Left colon (tissue), 2 donors: ENCODE measurements around the gene FLNC. TPM values are rescaled to one million over a fixed set of nuclear protein-coding genes. Genes with fewer than 3 reads are reported as not detected.
A peak's percentile ranks its signal among the peaks of the same experiment; 100 is the strongest.

Source experiments
- ATAC-seq: fragments of 200-7000 bp; cut with Tn5 transposase; one replicate; pipeline ENCODE4 v1.9.1; 2020; ENCODE audit warnings: mild to moderate bottlenecking, moderate library complexity
- DNase-seq, 2 donors: peaks; one replicate each; pipeline ENCODE4 v3.0.0-alpha.2; 2020
- intact Hi-C, 2 donors: fragments of 100-400 bp; cut with DNase I in 1 of 2; cut with micrococcal nuclease in 1 of 2; formaldehyde crosslinking; loops; one replicate each; pipeline versions ENCODE4 v1.11.2 to v1.14.0; 2022; cut with DNase I, micrococcal nuclease
- total RNA-seq, 2 donors: library from RNA; stranded (reverse); fragmentation: NEBNext Ultra II Directional; extraction: Animal tissue kit (Norgen Biotek cat#: 25700); gene quantifications; one replicate each; pipeline ENCODE4 v1.2.1, GENCODE V29; 2021
- donor health status: DM: no; HTN: no; CAD: no.
- donor health status: DM: yes; HTN: yes; CAD: no.

Gene FLNC
- total RNA-seq, 2 donors from 2014 or later, result 2.4 to 41.4 TPM

DNA sequence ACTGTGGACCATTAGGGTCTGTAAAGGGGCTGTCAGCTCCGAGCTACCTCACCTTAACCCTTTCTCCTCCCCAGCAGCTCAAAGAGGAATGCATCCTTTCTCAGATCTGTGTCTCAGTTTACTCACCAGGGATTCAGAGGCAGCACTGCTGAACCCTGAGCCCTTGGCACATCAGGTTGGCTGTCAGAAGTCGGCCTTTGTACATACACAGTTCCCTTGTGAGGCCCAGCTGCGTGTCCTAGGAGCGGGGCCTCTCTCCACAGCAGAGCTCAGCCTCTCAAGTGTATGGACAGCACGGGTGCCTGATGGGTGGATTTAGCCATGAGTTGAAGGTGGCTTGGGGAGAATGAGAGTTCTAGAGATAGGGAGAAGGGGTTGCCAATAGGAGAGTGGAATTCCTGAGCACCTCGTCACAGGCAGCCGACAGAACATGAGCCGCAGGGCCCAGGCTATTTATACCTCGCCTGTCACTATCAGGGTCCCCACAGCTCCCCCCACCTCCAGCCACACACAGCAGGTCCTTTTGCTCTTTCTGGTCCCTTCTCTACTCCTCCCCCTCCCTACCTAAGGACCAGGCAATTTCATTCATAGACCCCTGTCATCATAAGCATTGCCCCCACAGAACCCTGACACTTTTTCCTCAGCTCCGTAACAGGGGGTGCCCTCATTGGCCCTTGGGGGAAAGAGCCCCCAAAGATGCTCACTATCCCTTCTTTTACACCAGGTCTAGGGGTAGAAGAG is 2.1 kb upstream of the FLNC start:
- DNase-seq (no peak), ATAC-seq (no peak)
- intact Hi-C loops, result no loop called here

DNA sequence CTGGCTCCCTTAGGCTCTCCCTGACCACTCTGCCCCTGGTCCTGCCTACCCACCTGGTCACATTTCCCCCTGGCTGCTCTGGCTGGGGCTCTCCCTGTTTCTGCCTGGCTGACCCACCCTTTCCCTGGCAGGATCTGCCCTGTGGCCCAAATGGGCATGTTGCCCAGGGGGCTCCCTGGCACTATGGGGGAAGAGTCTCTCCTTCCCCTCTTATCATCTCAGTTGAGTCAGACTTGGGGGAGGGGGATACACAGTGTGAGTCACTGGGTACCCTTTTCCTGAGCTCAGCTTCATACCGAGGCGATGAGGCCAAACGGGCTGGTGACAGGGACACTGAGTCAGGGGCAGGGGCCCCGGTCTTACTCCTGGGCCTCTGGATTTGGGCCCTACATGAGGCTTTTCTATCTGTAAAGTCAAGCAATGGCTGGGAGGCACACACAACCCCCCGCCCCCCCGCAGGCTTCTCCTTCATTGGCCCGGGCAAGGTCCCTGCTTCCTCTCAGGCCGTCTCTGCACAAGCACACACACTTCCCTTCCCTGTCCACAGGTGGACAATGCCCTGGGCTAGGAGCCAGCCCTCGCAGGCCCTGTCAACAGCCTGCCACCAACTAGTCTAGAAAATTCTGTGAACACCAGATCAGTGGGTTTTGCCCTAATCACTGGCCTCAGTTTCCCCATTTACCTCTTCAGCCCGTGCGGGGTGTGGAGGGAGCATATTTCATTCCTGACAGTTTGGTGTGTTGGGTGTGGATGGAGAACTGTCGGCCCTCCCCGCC is 627 bp upstream of the FLNC start:
- intact Hi-C loops, result no loop called here
- ATAC-seq, result no peak
- DNase-seq, result no peak

DNA sequence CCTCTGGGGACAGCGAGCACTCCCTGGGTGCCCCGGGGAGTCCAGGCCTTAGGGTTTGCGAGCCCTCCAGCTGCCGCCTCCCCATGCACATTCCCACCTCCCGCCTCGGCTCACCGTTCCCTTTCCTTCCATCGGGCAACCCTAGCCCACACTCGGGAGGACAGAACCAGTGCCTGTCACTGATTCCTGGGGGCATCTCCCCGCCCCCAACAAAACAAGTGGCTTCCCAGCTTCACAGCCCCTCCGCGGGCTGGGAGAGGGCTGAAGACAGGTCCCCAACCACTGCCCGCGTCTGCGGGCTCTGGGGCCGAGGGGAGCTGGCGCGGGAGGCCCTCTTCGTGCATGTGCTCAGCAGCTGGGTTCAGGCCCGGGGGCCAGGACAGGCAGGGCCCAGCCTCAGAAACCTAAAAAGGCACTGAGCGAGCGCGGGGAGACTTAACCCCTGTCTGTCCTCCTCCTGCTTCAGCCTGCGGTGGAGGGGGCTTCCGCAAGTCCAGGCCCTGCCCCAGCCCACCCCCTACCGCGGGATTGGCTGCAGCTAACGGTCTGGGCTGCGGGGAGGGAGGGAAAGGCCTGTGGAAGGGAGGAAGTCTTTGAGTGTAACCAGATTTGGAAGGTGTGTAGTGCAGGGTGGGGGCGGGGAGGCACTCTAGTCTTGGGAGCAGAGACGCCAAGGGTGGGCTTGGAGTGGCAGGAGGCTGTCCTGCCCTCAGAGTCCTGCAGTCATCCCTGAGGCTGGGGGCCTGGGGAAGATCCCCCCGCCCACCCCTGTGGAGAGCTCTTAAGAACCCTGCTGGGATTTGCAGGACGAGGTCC is 1.2 kb downstream of the FLNC start:
- DNase-seq (peak in 1 of 2 donors; percentile 83), ATAC-seq (peak; percentile 28)
- intact Hi-C loops, result no loop called here

DNA sequence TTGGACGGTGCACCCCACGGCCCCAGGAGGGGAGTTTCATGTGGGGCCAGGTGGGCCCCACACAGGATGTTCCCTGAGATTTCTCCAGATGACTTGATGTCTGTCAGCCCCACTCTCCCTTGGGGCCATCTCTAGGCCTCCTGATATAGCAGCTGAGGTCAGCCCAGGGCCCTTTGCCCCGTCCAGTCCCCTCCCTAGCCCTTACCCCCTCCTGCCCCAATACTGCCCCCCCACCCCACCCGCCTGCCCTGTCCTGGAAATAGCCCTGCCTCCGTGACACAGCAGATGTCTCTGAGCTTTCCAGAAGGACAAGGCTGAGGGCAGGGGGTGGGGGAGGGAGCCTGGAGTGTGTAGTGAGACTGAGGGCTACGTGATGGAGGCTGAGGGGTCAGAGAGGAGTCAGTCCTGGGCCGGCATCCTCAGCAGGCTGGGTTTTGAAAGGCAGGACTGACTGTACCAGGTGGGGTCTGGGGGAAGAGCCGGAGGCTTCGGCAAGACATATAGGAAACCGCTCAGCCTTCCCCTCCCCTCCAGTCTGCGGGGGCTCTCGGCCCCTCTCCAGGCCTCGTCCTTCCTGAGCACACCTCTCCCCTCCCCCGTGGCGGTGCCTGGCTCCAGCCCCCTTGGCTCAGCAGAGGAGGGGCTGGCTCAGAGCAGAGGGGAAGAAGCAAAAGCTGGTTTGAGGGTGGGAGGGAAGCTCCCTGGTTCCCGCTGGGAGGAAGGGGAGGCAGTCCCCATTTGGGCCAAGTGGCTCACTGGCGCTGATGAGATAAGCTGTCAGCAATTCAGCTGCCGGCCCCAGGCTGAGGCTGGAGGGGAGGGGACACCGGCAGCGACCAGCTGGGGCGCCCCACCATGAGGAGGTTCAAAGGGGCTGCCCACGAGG is 2.0 kb downstream of the FLNC start:
- DNase-seq (no peak), ATAC-seq (no peak)
- intact Hi-C loops, result no loop called here

DNA sequence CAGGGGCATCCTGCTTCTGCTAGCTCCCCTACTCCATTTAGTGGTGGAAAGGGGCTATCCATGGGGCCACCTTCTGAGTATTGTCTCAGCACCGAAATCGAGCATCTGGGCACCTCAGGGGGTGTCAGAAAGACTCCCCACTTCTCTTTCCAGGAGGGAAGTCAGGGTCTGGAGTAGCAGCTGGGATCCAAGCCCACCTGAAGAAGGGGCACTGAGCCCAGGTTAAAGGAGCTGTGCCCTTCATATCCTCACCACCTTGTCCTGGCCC is 2.6 kb downstream of the FLNC start:
- ATAC-seq (no peak), DNase-seq (no peak)
- intact Hi-C loops, result no loop called here

DNA sequence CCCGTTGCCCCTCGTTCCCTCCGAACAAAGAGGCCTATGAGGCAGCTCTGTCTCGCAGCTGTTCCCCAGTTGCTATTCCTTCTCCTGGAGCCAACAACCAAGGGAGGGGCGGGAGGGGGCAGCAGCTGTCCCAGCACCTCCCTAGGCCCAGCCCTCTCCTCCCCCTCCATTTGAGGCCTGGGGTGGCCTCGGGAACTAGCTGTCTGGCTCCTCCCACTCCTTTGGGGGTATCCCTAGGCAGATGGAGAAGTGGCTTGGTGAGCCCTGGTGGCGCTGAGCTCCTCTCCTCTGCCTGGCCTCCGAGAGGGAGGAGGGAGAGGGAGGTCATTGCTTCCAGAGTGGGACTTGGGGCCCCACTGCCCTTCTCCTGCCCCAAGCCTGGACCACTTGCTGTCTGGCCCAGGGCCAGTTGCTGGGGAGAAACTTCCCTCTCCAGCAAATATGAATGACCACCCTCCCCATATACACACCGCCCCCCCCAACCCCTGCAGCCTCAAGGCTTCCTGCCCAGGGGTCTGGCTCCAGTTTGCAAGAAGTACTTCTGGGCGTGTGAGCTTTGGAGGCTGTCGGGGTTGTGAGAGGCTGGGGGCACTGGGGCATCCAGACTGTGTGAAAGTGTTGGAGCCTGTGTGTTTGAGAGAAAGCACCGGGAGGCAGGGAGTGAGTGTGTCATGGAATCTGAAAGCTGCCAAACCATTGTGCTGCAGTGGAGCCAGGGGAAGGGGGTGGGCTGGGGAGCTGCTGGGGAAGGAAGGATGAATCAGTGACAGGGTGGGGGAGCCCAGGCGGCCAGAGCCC is 3.1 kb downstream of the FLNC start:
- DNase-seq (peak in 1 of 2 donors; percentile 81), ATAC-seq (peak; percentile 4)
- intact Hi-C loops, result no loop called here

DNA sequence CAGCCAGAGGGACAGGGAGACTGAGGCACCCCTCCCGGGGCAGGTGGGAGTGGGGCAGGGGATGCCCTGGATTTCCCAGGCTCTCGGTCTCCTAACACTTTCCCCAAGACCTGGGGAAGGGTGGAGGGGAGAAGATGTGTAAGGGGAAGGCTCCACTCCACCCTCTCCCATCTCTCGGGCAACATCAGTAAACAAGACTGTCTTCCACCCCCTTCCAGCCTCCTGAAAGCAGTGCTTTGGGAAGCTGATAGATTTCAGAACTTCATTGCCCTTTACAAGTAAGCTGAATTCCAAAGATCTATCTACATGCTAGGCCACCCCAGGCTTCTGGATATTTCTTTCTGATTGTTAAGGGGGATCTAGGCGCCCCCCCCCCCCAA is 3.7 kb downstream of the FLNC start:
- DNase-seq (no peak), ATAC-seq (no peak)
- intact Hi-C loops, result no loop called here

DNA sequence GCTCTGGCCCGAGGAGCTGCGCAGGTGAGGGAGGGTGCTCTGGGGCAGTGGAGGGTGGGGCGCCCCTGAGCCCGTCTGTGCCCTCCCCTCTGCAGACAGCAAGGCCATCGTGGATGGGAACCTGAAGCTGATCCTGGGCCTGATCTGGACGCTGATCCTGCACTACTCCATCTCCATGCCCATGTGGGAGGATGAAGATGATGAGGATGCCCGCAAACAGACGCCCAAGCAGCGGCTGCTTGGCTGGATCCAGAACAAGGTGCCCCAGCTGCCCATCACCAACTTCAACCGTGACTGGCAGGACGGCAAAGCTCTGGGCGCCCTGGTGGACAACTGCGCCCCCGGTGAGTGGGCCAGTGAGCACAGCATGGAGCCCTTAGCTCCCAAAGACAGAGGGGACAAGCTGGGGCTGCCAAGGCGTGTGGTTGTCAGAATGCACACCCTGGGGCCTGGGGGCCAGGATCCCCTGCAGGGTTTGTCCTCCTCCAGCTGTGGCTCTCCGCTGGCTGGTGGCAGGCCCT is 5.1 kb downstream of the FLNC start:
- intact Hi-C loops, result no loop called here
- no peak for DNase-seq
- no peak for ATAC-seq

DNA sequence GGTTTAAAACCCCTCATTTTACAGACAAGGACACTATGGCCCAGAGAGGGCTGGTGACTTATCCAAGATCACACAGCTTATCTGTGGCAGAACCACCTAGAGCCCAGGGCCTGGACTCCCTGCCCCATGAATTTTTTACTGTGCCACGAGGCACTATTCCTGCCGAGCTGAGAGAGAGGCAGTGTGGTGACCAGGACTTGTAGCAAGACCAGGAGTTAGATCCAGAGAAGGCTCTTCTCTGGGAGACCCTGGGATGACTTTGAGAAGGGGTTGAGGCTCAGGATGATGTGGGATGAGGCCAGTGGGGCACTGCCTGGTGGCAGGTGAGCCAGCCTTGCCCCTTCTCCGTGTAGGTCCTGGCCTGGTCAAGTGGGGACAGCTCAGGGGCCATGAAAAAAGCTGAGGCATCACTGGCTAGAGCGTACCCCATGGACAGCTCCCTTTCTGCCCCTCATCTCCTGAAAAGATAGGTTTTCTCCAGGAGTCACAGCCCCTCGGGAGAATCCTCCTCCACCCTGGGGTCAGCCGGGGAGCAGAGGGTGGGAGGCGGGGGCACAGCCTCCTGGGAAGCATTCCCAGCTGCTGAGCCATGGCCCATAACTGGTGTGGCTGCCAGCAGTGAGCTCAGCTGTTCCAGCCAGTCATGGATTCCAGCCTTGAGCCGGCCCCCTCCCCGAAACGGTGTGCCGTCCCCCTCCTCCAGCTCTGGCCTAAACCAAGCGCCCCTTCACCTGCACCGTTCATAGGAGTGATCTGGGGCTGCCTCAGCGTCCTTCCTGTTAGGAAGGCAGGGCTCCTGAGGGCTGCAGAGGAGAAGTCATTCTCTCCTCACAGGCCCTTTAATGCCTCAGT is 5.8 kb downstream of the FLNC start:
- DNase-seq, result no peak
- intact Hi-C loops, result no loop called here

DNA sequence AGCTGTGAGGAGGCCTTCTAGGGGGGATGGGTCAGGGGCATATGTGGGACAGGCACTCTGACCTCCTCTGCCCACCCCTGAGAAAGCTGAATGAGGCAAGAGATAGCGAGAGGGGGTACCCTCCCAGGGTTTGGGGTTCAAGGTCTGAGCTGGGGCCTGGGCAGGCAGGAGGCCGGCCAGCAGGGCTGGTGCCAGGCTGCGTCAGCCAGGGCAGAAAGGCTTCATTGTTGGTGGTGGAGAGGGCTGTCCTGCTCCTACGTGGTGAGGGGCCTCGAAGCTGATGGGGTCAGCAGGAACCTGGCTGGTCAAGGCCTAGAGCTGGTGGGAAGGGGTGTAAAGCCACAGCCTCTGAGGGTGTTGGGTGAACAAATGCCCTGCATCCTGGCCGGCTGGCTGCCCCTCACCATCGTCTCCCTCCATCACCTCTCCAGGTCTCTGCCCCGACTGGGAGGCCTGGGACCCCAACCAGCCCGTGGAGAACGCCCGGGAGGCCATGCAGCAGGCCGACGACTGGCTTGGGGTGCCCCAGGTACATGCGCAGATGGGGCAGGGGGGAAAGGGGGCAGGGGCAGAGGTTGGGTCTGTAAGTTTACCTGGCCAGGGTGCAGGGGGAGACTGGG is 6.6 kb downstream of the FLNC start:
- DNase-seq (no peak), ATAC-seq (no peak)
- intact Hi-C loops, result no loop called here

More for the DNA sequence above, 5.8 kb downstream of the FLNC start:
- ATAC-seq, result no peak

DNA sequence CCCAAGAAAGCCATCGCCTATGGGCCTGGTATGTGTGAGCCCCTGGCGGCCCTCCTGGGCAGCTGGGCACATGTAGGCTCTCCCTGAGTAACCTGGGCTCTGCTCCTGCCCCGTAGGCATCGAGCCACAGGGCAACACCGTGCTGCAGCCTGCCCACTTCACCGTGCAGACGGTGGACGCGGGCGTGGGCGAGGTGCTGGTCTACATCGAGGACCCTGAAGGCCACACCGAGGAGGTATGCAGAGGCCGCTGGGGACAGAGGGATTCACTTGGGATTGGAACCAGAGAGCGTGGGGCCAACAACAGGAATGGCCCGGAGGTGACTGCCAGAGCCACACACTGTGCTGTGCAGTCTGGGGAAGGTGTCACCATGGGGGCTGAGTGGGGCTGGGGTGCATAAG is 7.3 kb downstream of the FLNC start:
- intact Hi-C loops, result no loop called here
- no peak for ATAC-seq
- DNase-seq, result no peak

DNA sequence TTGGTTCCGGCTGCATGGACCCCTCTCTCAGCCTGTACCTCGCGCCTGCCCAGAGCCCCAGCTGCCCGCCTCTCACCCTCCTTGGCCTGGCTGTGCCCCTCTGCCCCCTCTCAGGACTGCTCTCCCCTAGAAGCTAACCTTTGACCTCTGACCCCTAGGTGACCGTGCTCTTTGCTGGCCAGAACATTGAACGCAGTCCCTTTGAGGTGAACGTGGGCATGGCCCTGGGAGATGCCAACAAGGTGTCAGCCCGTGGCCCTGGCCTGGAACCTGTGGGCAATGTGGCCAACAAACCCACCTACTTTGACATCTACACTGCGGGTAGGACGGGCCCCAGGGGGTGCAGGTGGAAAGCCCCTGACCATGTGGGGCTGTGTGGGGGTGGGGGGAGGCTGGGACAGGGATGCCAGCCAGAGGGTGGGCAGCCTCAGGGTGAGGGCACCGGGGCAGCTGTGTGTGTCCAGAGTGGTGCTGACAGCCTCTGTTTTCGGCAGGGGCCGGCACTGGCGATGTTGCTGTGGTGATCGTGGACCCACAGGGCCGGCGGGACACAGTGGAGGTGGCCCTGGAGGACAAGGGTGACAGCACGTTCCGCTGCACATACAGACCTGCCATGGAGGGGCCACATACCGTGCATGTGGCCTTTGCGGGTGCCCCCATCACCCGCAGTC is 8.0 kb downstream of the FLNC start:
- no peak for DNase-seq
- ATAC-seq, result no peak
- intact Hi-C loops, result no loop called here

DNA sequence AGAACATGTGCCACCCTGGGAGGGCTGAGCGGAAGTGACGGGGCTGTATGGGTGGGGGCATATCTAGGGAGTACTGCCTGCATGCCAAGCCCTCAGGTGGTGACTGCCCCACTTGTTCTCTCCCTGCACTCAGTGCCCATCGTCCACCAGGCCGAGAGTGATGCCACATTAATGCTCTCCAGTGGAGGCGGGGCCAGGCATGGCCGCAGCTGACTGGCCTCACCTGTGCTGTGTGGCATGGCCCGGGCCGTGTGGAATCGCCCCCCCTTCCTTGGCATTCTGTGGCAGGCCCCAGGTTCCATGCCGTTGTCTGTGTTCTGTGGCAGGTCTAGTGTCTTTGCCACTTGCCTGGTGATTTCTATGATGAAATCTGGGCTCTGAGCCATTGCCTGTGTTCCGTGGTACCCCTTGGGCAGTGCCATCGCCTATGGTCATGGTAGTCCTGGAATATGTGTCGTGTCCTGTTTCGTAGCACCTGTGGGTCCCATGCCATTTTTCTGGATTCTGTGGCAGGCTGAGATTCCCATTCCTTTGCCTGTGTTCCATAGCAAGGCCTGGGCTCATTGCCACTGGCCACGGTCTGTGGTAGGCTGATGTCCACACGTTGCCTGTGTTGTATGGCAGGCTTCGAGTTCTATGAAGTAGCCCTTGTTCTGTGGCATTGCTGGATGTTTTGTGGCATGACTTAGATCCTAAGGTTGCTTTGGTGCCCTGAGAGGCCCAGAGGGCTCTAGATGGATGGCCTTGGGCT is 8.9 kb downstream of the FLNC start:
- ATAC-seq (no peak), DNase-seq (no peak)
- intact Hi-C loops, result no loop called here

DNA sequence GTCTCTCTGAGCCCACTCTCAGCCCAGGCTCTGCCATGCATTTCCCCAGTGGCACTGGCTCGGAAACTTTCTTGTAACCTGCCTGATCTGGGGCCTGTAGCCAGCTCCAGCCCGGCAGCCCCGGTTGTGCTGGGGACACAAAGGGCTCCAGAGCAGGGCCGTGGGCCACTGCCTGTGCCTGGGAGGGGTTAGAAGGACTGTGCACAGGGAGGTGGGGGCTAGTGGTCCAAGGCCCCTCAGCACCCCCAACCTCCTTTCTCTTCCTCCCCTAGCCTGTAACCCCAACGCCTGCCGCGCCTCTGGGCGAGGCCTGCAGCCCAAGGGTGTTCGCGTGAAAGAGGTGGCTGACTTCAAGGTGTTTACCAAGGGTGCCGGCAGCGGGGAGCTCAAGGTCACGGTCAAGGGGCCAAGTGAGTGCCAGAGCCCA is 9.6 kb downstream of the FLNC start:
- peak; percentile 20 for ATAC-seq
- intact Hi-C loops, result loop anchor here in 1 of 2 donors (5.0 kb wide), 1 partner anchor 47 kb away; the partner anchor contains the start of gene CCDC136
- no peak for DNase-seq
